PFSK-1 (cell line): ENCODE results near the gene GRK5.

Experiments
- FOXP2 ChIP-seq: optimal IDR thresholded peaks from 2 replicates; pipeline ENCODE3; 2011; ENCODE audit warnings: borderline replicate concordance, control low read depth, inconsistent platforms; ENCODE audit not compliant: insufficient read depth; ENCODE audit errors: extremely low read length, extremely low read depth
- POLR2AphosphoS5 ChIP-seq: IDR thresholded peaks from 2 replicates; pipeline ENCODE4 v1.6.1; 2012; ENCODE audit warnings: low read depth, mild to moderate bottlenecking, control low read depth, low read length, moderate library complexity
- SIN3A ChIP-seq: IDR thresholded peaks from 2 replicates; pipeline ENCODE4 v1.6.1; 2012; ENCODE audit warnings: mild to moderate bottlenecking, low read length, moderate library complexity, borderline replicate concordance; ENCODE audit not compliant: insufficient read depth
- TAF1 ChIP-seq: IDR thresholded peaks from 2 replicates; pipeline ENCODE4 v1.6.1; 2012; ENCODE audit warnings: low read length, control low read depth, borderline replicate concordance; ENCODE audit not compliant: insufficient read depth
- TF ChIP-seq, protein P1 (sequence below), 2 experiments: IDR thresholded peaks; 2 replicates each; pipeline versions ENCODE4 v1.6.1 to v1.8.0; 2011 to 2012; ENCODE audit warnings: low read depth in 2 of 2, low read length in 2 of 2, control low read depth in 1 of 2, inconsistent platforms in 1 of 2, mild to moderate bottlenecking in 1 of 2, moderate library complexity in 1 of 2; ENCODE audit not compliant: insufficient read depth in 1 of 2

GRK5 gene

DNA sequence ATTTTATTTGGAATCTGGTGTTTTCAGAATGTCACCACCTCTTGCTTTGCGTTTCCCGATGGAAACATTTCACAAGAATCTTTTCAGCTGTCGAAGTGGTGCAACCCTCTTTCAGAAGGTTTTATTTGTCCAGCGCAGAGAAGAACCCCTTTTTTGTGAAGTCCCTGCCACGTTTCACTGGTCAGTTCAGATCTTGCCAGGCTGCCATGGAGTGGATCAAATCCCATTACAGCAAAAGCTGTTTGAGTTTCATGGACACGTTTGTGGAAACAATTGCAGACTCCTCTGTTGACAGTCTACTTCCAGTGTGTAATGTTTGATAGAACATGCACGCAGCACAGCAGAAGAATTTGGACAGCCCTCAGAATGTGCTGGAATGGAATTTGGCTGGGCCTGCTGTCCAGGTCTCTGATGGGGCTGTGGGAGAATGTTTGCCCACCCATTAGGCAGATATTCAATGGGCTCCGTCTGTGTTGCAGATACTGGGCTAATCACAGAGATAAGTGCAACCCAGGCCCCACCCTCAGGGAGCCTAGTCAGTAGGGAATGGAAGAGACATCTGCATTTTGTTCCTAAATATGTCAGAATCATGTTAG is 143.2 kb downstream of the GRK5 start:
- TF ChIP-seq SIN3A (no peak), TAF1 (no peak), POLR2AphosphoS5 (no peak), FOXP2 (no peak)
- TF ChIP-seq, protein P1, sequence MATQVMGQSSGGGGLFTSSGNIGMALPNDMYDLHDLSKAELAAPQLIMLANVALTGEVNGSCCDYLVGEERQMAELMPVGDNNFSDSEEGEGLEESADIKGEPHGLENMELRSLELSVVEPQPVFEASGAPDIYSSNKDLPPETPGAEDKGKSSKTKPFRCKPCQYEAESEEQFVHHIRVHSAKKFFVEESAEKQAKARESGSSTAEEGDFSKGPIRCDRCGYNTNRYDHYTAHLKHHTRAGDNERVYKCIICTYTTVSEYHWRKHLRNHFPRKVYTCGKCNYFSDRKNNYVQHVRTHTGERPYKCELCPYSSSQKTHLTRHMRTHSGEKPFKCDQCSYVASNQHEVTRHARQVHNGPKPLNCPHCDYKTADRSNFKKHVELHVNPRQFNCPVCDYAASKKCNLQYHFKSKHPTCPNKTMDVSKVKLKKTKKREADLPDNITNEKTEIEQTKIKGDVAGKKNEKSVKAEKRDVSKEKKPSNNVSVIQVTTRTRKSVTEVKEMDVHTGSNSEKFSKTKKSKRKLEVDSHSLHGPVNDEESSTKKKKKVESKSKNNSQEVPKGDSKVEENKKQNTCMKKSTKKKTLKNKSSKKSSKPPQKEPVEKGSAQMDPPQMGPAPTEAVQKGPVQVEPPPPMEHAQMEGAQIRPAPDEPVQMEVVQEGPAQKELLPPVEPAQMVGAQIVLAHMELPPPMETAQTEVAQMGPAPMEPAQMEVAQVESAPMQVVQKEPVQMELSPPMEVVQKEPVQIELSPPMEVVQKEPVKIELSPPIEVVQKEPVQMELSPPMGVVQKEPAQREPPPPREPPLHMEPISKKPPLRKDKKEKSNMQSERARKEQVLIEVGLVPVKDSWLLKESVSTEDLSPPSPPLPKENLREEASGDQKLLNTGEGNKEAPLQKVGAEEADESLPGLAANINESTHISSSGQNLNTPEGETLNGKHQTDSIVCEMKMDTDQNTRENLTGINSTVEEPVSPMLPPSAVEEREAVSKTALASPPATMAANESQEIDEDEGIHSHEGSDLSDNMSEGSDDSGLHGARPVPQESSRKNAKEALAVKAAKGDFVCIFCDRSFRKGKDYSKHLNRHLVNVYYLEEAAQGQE (IDR thresholded peaks at IDR 0.05; ENCODE audit: insufficient read depth in 1 of 2, low read depth in 2 of 2, low read length in 2 of 2) = no peak

DNA sequence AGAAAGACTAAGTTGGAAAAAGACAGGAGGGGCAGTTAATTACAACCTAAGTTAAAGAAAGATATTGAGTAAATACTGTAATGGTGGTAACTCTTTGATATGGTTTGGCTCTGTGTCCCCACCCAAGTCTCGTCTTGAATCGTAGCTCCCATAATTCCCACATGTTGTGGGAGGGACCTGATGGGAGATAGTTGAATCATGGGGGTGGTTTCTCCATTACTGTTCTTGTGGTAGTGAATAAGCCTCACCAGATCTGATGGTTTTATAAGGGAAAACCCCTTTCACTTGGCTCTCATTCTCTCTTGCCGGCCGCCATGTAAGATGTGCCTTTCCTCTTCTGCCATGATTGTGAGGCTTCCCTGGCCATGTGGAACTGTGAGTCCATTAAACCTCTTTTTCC is 143.8 kb downstream of the GRK5 start:
- TF ChIP-seq, protein P1 (IDR thresholded peaks at IDR 0.05; ENCODE audit: insufficient read depth in 1 of 2, low read depth in 2 of 2, low read length in 2 of 2) = no peak
- TF ChIP-seq POLR2AphosphoS5 (no peak), SIN3A (no peak), TAF1 (no peak), FOXP2 (no peak)

DNA sequence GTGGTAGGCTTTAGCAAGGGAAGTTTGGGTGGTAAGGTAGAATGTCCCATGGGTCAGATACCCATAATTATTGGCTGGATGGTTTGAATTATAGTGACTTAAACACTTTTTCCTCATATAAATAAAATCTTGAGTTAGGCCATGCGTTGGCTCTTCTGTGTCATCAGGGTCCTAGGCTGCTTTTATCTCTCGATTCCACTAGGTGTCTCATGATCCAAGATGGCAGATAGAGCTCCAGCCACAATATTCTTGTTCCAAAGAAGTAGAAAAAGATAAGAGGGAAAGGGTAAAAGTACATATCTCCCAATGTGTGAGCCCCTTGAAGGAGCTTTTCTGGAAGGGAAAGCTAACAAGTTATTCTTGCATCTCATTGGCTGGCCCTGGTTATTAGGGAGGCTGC is 144.7 kb downstream of the GRK5 start:
- TF ChIP-seq, protein P1 (IDR thresholded peaks at IDR 0.05; ENCODE audit: insufficient read depth in 1 of 2, low read depth in 2 of 2, low read length in 2 of 2) = no peak
- TF ChIP-seq TAF1 (no peak), FOXP2 (no peak), POLR2AphosphoS5 (no peak), SIN3A (no peak)

DNA sequence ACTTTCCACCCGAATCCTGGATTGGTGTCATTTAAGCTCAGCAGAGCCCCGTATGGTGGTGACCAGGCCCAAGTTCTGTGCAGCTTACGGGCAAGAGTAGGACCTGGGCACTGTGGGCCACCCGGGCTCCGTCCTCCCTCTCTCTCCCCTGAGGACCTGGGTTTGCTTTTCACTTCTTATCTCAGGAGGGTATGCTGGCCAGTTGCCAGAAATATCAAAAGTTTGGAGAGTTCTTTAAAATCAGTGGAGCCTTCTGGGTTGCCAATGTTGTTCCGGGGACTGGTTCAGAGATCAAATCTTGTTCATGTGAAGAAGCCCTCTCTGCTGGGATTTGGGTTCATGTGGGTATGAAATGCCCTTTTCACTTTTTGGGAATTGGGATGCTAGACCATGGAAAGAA is 145.4 kb downstream of the GRK5 start:
- TF ChIP-seq FOXP2 (no peak), SIN3A (no peak), POLR2AphosphoS5 (no peak), TAF1 (no peak)
- TF ChIP-seq, protein P1 (IDR thresholded peaks at IDR 0.05; ENCODE audit: insufficient read depth in 1 of 2, low read depth in 2 of 2, low read length in 2 of 2) = no peak

DNA sequence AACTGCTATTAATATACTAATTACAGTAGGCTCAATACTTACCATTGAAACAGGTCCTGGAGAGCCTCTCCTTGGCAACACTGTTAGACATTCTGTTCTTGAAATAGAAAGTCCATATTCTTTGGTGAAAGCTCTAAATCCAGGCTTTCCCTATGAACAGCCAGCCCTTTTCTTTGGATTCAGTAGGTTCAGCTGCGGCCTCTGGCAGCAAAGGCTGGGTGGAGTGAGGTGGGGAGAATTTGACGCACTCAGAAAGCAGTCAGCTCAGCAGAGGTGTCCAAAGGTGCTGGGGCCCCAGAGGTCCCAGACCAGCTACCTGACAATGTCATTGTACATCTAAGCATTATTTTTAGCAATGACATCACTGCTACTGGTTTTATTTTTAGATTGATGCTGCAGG is 146.1 kb downstream of the GRK5 start:
- TF ChIP-seq, protein P1 (IDR thresholded peaks at IDR 0.05; ENCODE audit: insufficient read depth in 1 of 2, low read depth in 2 of 2, low read length in 2 of 2) = no peak
- TF ChIP-seq FOXP2 = no peak
